ENCODE measurements around the gene ATP2B3. TPM values are rescaled to one million over a fixed set of nuclear protein-coding genes. Genes with fewer than 3 reads are reported as not detected.

ATP2B3 gene
- total and polyA plus RNA-seq, 9 of the 15 experiments (the other 6 are each of a cell fraction or from before 2014, with no cell fraction given), result 0.04 TPM; not detected in 8

DNA sequence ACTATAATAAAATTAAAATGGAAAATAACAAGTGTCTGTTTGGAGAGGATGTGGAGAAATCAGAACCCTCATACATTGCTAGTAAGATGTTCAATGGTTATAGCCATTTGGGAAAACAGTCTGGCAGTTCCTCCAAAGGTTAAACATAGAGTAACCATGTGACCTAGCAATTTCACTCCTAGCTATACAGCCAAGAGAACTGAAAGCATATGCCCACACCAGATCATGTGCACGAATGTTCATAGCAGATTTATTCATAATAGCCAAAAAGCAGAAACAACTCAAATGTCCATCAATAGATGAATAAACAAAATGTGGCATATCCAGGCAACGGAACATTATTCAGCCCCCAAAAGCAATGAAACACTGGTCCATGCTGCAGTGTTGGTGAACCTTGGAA, 90.9 kb downstream of the ATP2B3 start (continued):
- TF ChIP-seq, protein P1, sequence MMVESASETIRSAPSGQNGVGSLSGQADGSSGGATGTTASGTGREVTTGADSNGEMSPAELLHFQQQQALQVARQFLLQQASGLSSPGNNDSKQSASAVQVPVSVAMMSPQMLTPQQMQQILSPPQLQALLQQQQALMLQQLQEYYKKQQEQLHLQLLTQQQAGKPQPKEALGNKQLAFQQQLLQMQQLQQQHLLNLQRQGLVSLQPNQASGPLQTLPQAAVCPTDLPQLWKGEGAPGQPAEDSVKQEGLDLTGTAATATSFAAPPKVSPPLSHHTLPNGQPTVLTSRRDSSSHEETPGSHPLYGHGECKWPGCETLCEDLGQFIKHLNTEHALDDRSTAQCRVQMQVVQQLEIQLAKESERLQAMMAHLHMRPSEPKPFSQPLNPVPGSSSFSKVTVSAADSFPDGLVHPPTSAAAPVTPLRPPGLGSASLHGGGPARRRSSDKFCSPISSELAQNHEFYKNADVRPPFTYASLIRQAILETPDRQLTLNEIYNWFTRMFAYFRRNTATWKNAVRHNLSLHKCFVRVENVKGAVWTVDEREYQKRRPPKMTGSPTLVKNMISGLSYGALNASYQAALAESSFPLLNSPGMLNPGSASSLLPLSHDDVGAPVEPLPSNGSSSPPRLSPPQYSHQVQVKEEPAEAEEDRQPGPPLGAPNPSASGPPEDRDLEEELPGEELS (CRISPR knock-in tag; IDR thresholded peaks at IDR 0.05; ENCODE audit: borderline replicate concordance), result no peak
- TF ChIP-seq ZNF41 (CRISPR knock-in tag; conservative IDR thresholded peaks at IDR 0.05) (no peak), ZNF408 (CRISPR knock-in tag; IDR thresholded peaks at IDR 0.05; ENCODE audit: low read depth) (no peak)

- FAIRE-seq (no peak), DNase-seq (ENCODE audit: extremely low read depth in 1 of 4, low spot score in 3 of 4) (no peak), ATAC-seq (no peak)
- peaks cover 0 to 21% of the 10 kb centered on the region in 2 experiments; a peak in 2 of 5 replicates for H3K4me1 ChIP-seq (replicated peaks in 1 of 2; ENCODE audit: control insufficient read depth in 2 of 2, insufficient read depth in 2 of 2, low read length in 2 of 2)
- H3K9me1 ChIP-seq (ENCODE audit: control insufficient read depth, insufficient read depth, low read length), result no peaks in the 10 kb centered on the region
- H3K27me3 ChIP-seq (ENCODE audit: control insufficient read depth in 2 of 2, insufficient read depth in 2 of 2, low read length in 2 of 2), result peaks cover 22 to 38% of the 10 kb centered on the region in 2 experiments
- H3K9ac ChIP-seq (ENCODE audit: insufficient read depth in 1 of 2, low read depth in 2 of 2, low read length in 2 of 2), result no peak overlapping the region
- no peak overlapping the region for H3K4me3 ChIP-seq
- no peak overlapping the region for H3K4me2 ChIP-seq (ENCODE audit: insufficient read depth, low read length)
- in situ Hi-C loops (cut with MboI) (no loop called here), intact Hi-C loops (cut with micrococcal nuclease) (loop anchor here (5.0 kb wide), 1 partner anchor 57 kb away; no protein-coding TSS in a partner anchor)
- BruUV-seq (replicated peaks), result no TSS peak
- H2AFZ ChIP-seq (ENCODE audit: low read depth, low read length), result no peak overlapping the region
- no peaks in the 10 kb centered on the region for H3K36me3 ChIP-seq (ENCODE audit: control insufficient read depth, insufficient read depth, low read length)
- WGBS (ENCODE audit: insufficient coverage, low coverage, missing lambda C conversion rate), result 3% methylated on average over 3 of the region's 4 CpGs
- no peak for TF ChIP-seq TSC22D4 (tag; IDR thresholded peaks at IDR 0.05)
- no peak for TF ChIP-seq KAT2B (IDR thresholded peaks at IDR 0.05; ENCODE audit: low read depth, low read length)
- TF ChIP-seq RBM25 (IDR thresholded peaks at IDR 0.05; ENCODE audit: low read depth, low read length, severe bottlenecking), result no peak
- no peak for TF ChIP-seq SMAD1 (IDR thresholded peaks at IDR 0.05; ENCODE audit: low read depth, low read length, partially characterized antibody)
- TF ChIP-seq PURB (CRISPR knock-in tag; IDR thresholded peaks at IDR 0.05; ENCODE audit: low read depth), result no peak
- TF ChIP-seq, protein P2, sequence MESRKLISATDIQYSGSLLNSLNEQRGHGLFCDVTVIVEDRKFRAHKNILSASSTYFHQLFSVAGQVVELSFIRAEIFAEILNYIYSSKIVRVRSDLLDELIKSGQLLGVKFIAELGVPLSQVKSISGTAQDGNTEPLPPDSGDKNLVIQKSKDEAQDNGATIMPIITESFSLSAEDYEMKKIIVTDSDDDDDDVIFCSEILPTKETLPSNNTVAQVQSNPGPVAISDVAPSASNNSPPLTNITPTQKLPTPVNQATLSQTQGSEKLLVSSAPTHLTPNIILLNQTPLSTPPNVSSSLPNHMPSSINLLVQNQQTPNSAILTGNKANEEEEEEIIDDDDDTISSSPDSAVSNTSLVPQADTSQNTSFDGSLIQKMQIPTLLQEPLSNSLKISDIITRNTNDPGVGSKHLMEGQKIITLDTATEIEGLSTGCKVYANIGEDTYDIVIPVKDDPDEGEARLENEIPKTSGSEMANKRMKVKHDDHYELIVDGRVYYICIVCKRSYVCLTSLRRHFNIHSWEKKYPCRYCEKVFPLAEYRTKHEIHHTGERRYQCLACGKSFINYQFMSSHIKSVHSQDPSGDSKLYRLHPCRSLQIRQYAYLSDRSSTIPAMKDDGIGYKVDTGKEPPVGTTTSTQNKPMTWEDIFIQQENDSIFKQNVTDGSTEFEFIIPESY (CRISPR knock-in tag; IDR thresholded peaks at IDR 0.05), result no peak
- no peak for TF ChIP-seq GTF2E2 (tag; IDR thresholded peaks at IDR 0.05)
- TF ChIP-seq SIN3A (IDR thresholded peaks at IDR 0.05; ENCODE audit: borderline replicate concordance in 2 of 2, control insufficient read depth in 1 of 2, low read depth in 2 of 2, low read length in 2 of 2), result no peak
- TF ChIP-seq SMAD4 (CRISPR knock-in tag; conservative IDR thresholded peaks at IDR 0.05), result no peak
- TF ChIP-seq BRF1 (IDR thresholded peaks at IDR 0.05; ENCODE audit: borderline replicate concordance, extremely low read depth, insufficient read length), result no peak
- no peak for TF ChIP-seq KLF1 (tag; IDR thresholded peaks at IDR 0.05)
- TF ChIP-seq ZNF274 (IDR thresholded peaks at IDR 0.05; ENCODE audit: borderline replicate concordance, low read depth, low read length), result no peak
- TF ChIP-seq THRB (CRISPR knock-in tag; conservative IDR thresholded peaks at IDR 0.05), result no peak
- H4K20me1 ChIP-seq (replicated peaks; ENCODE audit: control insufficient read depth, insufficient read depth, low read length), result no peaks in the 10 kb centered on the region
- POLR2A ChIA-PET, result interaction anchor here (1.2 to 2.3 kb wide), 2 partner anchors 9 to 59 kb away, joined by 4 to 12 read pairs; partner anchors contain the start of gene CCNQ
- H3K27ac ChIP-seq (ENCODE audit: extremely low read depth, low read depth, low read length), result no peak overlapping the region
- CTCF ChIA-PET (ENCODE audit: low intra/inter-chr PET ratio), result no interaction called here
- no peaks in the 10 kb centered on the region for H3K79me2 ChIP-seq (ENCODE audit: control insufficient read depth, insufficient read depth, low read length)
- H3K9me3 ChIP-seq (replicated peaks; ENCODE audit: control insufficient read depth, insufficient read depth, low read depth, low read length), result no peaks in the 10 kb centered on the region
Measured at GRCh38 chrX:153608806-153609205, 91.4 kb downstream of the ATP2B3 start.

Measured in K562 (cell line).